Lower lobe of right lung (tissue), 2 donors: ENCODE results near the gene ZNF367. TPM values are rescaled to one million over a fixed set of nuclear protein-coding genes. Genes with fewer than 3 reads are reported as not detected.
A peak's percentile ranks its signal among the peaks of the same experiment; 100 is the strongest.

Experiments used
- ATAC-seq, 2 donors: fragments of 200-7000 bp; cut with Tn5 transposase; one replicate each; pipeline ENCODE4 v1.9.1; 2020 to 2022; ENCODE audit warnings: mild to moderate bottlenecking in 2 of 2, moderate library complexity in 2 of 2
- DNase-seq: peaks from one replicate; pipeline ENCODE4 v3.0.0-alpha.2; 2020
- H3K27ac ChIP-seq: fragments of 200-600 bp; one replicate; pipeline ENCODE4 v1.8.0; 2022
- H3K27me3 ChIP-seq: fragments of 200-600 bp; one replicate; pipeline ENCODE4 v1.8.0; 2022; ENCODE audit warnings: low read depth
- H3K36me3 ChIP-seq: fragments of 200-600 bp; one replicate; pipeline ENCODE4 v1.8.0; 2022; ENCODE audit warnings: mild to moderate bottlenecking
- H3K4me1 ChIP-seq: fragments of 200-600 bp; one replicate; pipeline ENCODE4 v1.8.0; 2022
- H3K4me3 ChIP-seq: fragments of 200-600 bp; one replicate; pipeline ENCODE4 v1.8.0; 2022; ENCODE audit warnings: mild to moderate bottlenecking
- H3K9me3 ChIP-seq: fragments of 200-600 bp; one replicate; pipeline ENCODE4 v1.8.0; 2022
- intact Hi-C: fragments of 100-400 bp; cut with DNase I; formaldehyde crosslinking; loops from one replicate; pipeline ENCODE4 v1.11.0; 2022
- total RNA-seq: library from RNA; stranded (reverse); fragmentation: NEBNext Ultra II Directional; extraction: Animal tissue kit (Norgen Biotek cat#: 25700); gene quantifications from one replicate; pipeline ENCODE4 v1.2.1, GENCODE V29; 2021
- TF ChIP-seq, protein P1 (sequence below): fragments of 200-600 bp; IDR thresholded peaks from one replicate; pipeline ENCODE4 v1.8.0; 2022; ENCODE audit warnings: antibody characterized with exemption, mild to moderate bottlenecking
- donor health status: DM: no; HTN: yes; CAD: no; lungs with severe emphysema.

The ZNF367 gene
- total RNA-seq, 1 donor from 2014 or later = 1.1 TPM

DNA sequence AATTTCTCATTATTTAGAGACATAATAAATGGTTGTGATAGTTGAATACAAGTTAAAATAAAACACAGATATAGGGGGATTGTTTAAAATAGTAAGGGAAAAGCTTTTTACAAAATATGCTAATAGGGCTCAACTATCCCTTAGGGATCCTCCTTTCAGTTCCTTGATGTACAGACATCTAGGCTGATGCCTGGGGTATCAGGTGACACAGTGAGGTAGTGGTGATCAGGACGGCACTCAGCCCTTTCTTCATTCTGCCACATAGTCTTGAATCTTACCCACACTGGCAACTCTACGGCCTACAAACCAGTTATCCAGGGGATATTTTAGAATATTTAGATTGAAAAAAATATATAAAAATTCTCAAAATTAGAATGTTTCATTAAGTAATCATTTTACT lies 22.2 kb downstream of the ZNF367 start:
- Histone ChIP-seq H3K27me3 (no peaks in the 10 kb centered on the region), H3K9me3 (no peaks in the 10 kb centered on the region), H3K36me3 (no peaks in the 10 kb centered on the region), H3K4me3 (no peak overlapping the region), H3K27ac (no peak overlapping the region), H3K4me1 (peaks cover 5% of the 10 kb centered on the region)
- DNase-seq = no peak
- no peak for ATAC-seq
- TF ChIP-seq, protein P1, sequence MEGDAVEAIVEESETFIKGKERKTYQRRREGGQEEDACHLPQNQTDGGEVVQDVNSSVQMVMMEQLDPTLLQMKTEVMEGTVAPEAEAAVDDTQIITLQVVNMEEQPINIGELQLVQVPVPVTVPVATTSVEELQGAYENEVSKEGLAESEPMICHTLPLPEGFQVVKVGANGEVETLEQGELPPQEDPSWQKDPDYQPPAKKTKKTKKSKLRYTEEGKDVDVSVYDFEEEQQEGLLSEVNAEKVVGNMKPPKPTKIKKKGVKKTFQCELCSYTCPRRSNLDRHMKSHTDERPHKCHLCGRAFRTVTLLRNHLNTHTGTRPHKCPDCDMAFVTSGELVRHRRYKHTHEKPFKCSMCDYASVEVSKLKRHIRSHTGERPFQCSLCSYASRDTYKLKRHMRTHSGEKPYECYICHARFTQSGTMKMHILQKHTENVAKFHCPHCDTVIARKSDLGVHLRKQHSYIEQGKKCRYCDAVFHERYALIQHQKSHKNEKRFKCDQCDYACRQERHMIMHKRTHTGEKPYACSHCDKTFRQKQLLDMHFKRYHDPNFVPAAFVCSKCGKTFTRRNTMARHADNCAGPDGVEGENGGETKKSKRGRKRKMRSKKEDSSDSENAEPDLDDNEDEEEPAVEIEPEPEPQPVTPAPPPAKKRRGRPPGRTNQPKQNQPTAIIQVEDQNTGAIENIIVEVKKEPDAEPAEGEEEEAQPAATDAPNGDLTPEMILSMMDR = no peak
- intact Hi-C loops = no loop called here

DNA sequence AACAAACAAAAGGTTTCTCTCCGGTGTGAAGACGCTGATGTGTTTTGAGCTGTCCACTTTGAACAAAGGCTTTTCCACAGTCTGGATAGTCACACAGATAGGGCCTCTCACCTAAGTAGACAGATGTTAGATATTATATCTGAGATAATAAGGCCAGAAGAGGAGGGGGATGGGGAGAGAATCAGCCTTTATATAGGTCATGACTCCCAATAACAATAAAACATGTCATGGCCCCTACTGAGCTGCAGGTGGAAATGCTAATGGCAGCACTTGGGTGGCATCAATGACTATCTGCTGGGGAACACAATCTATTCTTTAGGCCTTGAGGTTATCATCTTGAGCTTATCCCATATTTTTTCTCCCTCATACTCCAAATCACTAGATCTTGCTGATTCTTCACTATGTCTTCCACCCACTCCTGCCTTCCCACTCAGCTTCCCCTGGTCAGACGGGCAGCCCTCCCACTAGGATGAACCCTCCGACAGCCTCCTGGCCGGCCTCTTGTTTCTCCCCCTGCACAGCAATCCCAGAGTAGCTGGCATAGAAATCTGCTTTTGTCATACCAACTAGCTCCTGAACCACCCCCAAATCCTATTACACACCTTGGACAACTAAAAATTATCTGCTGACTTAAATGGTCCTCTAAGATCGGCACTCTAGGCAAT lies 23.2 kb downstream of the ZNF367 start:
- peaks cover 8% of the 10 kb centered on the region for H3K4me1 ChIP-seq

DNA sequence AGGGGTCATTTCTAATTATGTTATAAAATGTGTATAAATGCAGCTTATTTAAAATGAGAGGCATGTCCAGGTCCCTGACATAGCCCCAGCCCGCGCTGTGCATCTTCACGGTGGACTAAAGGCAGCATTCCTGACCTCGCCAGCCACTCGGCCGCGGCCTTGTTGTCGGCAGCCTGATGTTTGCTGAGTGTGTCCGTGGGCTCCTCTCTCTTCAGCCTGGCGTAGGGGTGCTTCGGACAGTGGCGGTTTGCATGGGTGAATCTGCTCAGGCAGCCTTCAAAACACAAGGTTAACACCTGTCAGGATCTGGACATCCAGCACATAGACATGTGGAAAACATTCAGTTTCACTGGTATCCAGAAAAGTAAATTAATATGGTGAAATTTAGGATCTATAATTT lies 25.9 kb downstream of the ZNF367 start:
- H3K9me3 ChIP-seq = no peaks in the 10 kb centered on the region
- no peak for ATAC-seq
- no peaks in the 10 kb centered on the region for H3K27me3 ChIP-seq
- DNase-seq = no peak
- intact Hi-C loops = no loop called here
- H3K27ac ChIP-seq = no peak overlapping the region
- H3K4me1 ChIP-seq = peaks cover 8% of the 10 kb centered on the region
- no peak overlapping the region for H3K4me3 ChIP-seq
- H3K36me3 ChIP-seq = no peaks in the 10 kb centered on the region
- TF ChIP-seq, protein P1 = no peak

More for the DNA sequence above, 23.2 kb downstream of the ZNF367 start:
- no peak for DNase-seq
- Histone ChIP-seq H3K27ac (no peak overlapping the region), H3K27me3 (no peaks in the 10 kb centered on the region), H3K4me3 (no peak overlapping the region), H3K36me3 (no peaks in the 10 kb centered on the region), H3K9me3 (no peaks in the 10 kb centered on the region)
- intact Hi-C loops = no loop called here
- TF ChIP-seq, protein P1 = no peak
- no peak for ATAC-seq

DNA sequence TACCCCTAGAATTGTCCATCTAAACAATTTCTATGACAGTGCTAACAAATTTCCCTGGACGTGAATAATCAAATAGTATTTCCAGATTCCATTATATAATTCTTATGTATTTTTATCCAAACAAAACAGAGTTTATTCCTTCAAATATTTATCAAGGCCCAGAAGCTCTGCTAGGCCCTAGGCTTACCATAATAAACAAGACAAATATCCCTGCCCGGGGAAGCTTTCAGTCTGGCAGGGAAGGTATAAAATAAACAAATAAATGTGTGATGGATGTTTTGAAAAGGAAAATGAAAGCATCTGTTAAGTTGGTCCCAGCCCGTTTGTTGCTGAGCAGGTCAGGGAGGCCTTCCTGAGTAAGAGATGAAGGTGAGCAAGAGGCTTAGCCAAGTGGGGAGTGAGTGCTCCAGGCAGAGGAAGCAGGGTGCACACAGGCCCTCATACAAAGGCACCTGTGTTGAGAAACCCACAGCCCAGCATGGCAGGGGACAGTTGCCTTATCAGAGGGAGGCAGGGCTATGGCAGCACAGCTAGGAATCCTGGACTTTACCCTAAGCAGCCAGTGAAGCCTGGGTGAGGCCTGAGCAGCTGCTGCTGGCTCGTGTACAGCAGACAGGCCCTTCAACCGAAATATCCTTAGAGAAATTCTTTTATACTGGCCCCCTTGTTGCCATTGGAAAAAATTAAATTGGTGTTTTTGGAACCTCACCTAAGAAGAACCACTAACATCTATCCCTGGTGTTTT lies 27.0 kb downstream of the ZNF367 start:
- Histone ChIP-seq H3K27me3 (no peaks in the 10 kb centered on the region), H3K36me3 (no peaks in the 10 kb centered on the region), H3K4me3 (no peak overlapping the region), H3K27ac (peak overlapping the region; percentile 18), H3K4me1 (peaks cover 8% of the 10 kb centered on the region), H3K9me3 (no peaks in the 10 kb centered on the region)
- DNase-seq (no peak), ATAC-seq (peak; percentile 45 to 62)
- TF ChIP-seq, protein P1 = no peak
- intact Hi-C loops = no loop called here

DNA sequence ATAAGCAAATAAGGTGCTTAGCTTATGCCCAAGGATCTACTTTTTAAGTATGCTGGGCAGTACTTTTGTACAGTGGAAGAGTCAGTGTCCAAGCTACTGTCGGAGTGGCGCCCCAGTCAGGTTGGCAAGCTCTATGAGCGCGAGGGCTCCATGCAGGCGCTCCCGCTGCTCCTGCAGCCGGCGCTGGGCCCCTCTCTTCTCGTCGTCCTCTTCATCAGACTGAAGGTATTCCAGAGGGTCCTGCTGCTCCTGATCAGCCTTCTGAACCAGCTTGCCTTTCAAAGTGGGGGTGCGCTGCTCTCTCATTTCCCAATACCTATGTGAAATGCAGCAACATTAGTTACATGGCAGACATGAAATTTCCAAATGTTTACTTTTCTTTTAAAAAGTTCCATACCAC lies 30.0 kb downstream of the ZNF367 start:
- no peak for ATAC-seq
- intact Hi-C loops = no loop called here
- TF ChIP-seq, protein P1 = no peak
- Histone ChIP-seq H3K9me3 (no peaks in the 10 kb centered on the region), H3K27ac (no peak overlapping the region), H3K4me1 (peaks cover 8% of the 10 kb centered on the region), H3K36me3 (no peaks in the 10 kb centered on the region), H3K4me3 (no peak overlapping the region), H3K27me3 (no peaks in the 10 kb centered on the region)
- DNase-seq = no peak
